Measurements from ENCODE around the gene FBXW7. TPM values are rescaled to one million over a fixed set of nuclear protein-coding genes. Genes with fewer than 3 reads are reported as not detected.

The FBXW7 gene
- total and polyA plus RNA-seq, 2 of the 8 experiments (the other 6 are each of a cell fraction or from before 2014, with no cell fraction given), result 6.0 to 26.7 TPM

- H3K4me3 ChIP-seq (ENCODE audit: extremely low read depth in 1 of 4, insufficient read depth in 2 of 4, low read depth in 3 of 4, low read length in 4 of 4), result no peak overlapping the region
- FAIRE-seq, result no peak
These were observed 257.8 kb downstream of the FBXW7 start for GRCh38 chr4:152278172-152278504.

More at GRCh38 chr4:152278172-152278504, 257.8 kb downstream of the FBXW7 start:
- H3K9me3 ChIP-seq (ENCODE audit: insufficient read depth in 2 of 2, low read depth in 1 of 2, low read length in 1 of 2), result no peaks in the 10 kb centered on the region
- H3K4me2 ChIP-seq (ENCODE audit: insufficient read depth in 1 of 2, low read depth in 2 of 2, low read length in 2 of 2), result peak overlapping the region; percentile 35 to 50; a peak in 3 of 4 replicates
- H3K27me3 ChIP-seq (replicated peaks in 1 of 4; ENCODE audit: control insufficient read depth in 3 of 4, extremely low read depth in 1 of 4, insufficient read depth in 3 of 4, low read length in 3 of 4), result no peaks in the 10 kb centered on the region; a peak in 1 of 7 replicates
- H3K27ac ChIP-seq (ENCODE audit: low read depth, low read length), result no peak overlapping the region
- no peaks in the 10 kb centered on the region; the same call in 1 of the 2 replicates for H3K23me2 ChIP-seq (ENCODE audit: low read depth, low read length)
- ChIA-PET CTCF (ENCODE audit: partially characterized antibody) (interaction anchor here (1.0 to 2.6 kb wide), 7 partner anchors 9 to 240 kb away, joined by 3 to 8 read pairs (median 4); no protein-coding TSS in a partner anchor), POLR2A (ENCODE audit: partially characterized antibody) (no interaction called here)
- no peak overlapping the region for H3K23ac ChIP-seq (ENCODE audit: insufficient read length)
- no peak overlapping the region for H3K9ac ChIP-seq (replicated peaks in 1 of 4; ENCODE audit: extremely low read depth in 1 of 4, low read depth in 3 of 4, low read length in 3 of 4)
- no peak for TF ChIP-seq KDM1A (IDR thresholded peaks at IDR 0.05; ENCODE audit: borderline replicate concordance, low read length)
- TF ChIP-seq, protein P1, sequence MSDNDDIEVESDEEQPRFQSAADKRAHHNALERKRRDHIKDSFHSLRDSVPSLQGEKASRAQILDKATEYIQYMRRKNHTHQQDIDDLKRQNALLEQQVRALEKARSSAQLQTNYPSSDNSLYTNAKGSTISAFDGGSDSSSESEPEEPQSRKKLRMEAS (IDR thresholded peaks at IDR 0.05), result 0 out of 2 replicates have a peak, but pooled peaks have one; percentile 11
- peak overlapping the region; percentile 79; the same call in 1 of the 2 replicates for H2AK5ac ChIP-seq (ENCODE audit: low read depth, low read length)
- peak overlapping the region; percentile 35 for H2AFZ ChIP-seq (ENCODE audit: low read length)
- no peak overlapping the region for H3K14ac ChIP-seq (ENCODE audit: insufficient read length)
- no peak overlapping the region for H3K56ac ChIP-seq (replicated peaks; ENCODE audit: insufficient read length, low read depth, low read length)
- no peaks in the 10 kb centered on the region for H4K20me1 ChIP-seq (replicated peaks in 1 of 2; ENCODE audit: control insufficient read depth in 1 of 2, insufficient read depth in 2 of 2, low read length in 2 of 2)
- peak overlapping the region; percentile 68 for H2BK12ac ChIP-seq (ENCODE audit: low read depth, low read length)
- peak overlapping the region; percentile 75 for H4K91ac ChIP-seq (replicated peaks; ENCODE audit: insufficient read length, low read length)
- peak overlapping the region; percentile 21 for H2BK15ac ChIP-seq (ENCODE audit: low read length)
- no peak overlapping the region for H4K8ac ChIP-seq (ENCODE audit: extremely low read depth, insufficient read depth, low read length)
- no peaks in the 10 kb centered on the region for H3K79me1 ChIP-seq (ENCODE audit: low read depth, low read length)
- peak overlapping the region; percentile 87 for H2BK20ac ChIP-seq (ENCODE audit: low read length)
- no peaks in the 10 kb centered on the region for H3K79me2 ChIP-seq (ENCODE audit: control insufficient read depth in 1 of 2, insufficient read depth in 2 of 2, low read length in 2 of 2)
- peak overlapping the region; percentile 35 for H4K5ac ChIP-seq (ENCODE audit: insufficient read length, low read depth, low read length)
- H3K18ac ChIP-seq (ENCODE audit: extremely low read depth, low read length), result peak overlapping the region; percentile 15
- H3K4me1 ChIP-seq (replicated peaks in 1 of 4; ENCODE audit: control insufficient read depth in 3 of 4, insufficient read depth in 4 of 4, low read length in 3 of 4), result peaks cover 5 to 19% (median 12%) of the 10 kb centered on the region in 4 experiments
- peak overlapping the region; percentile 41; the same call in 1 of the 2 replicates for H2BK5ac ChIP-seq (ENCODE audit: low read depth, low read length)
- H3K36me3 ChIP-seq (ENCODE audit: control insufficient read depth in 2 of 4, insufficient read depth in 4 of 4, low read length in 3 of 4), result no peaks in the 10 kb centered on the region
- peak overlapping the region; percentile 25 for H2BK120ac ChIP-seq (replicated peaks; ENCODE audit: low read depth, low read length)
- peak overlapping the region; percentile 33 for H3K4ac ChIP-seq (replicated peaks; ENCODE audit: insufficient read length, low read depth, low read length)
- no peak for DNase-seq (ENCODE audit: low read depth in 1 of 2, low spot score in 2 of 2)
